Measurements from ENCODE around the gene NTM.
A peak's percentile ranks its signal among the peaks of the same experiment; 100 is the strongest.
"Not testable (repeated sequence)": the region's sequence is repeated elsewhere in the genome, so short reads cannot be mapped to it uniquely, and the experiment has no call there.

NTM gene

GRCh38 chr11:131370090-131370751 is at the start of gene NTM:
TSS of gene NTM (plus strand) at chr11:131370615.
- peak; percentile 34 for DNase-seq (ENCODE audit: low spot score)

- DNase-seq (ENCODE audit: low spot score): no peak
These were observed 45.4 kb upstream of the NTM start for GRCh38 chr11:131324921-131325570.

DNA sequence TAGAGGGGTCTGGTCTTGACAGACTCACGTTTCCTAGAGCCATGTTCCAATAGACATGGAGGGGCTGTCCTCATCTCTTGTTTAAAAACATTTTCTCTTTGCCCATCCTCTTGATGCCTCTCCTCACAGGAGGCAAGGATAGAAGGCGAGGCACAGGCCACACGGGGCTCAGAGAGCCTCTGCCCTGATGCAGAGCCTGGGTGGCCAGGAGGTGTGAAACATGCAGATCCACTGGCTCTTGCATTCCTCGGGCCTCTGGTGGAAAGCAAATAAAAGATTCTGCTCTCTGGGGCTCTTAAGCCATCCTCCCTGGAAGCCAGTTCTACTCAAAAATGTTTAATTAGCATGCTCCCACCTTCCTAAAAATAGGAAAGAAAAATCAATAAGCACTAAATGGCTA is 43.6 kb upstream of the NTM start:
- no peak for DNase-seq (ENCODE audit: low spot score)

- no peak for DNase-seq (ENCODE audit: low spot score)
These were observed 43.0 kb upstream of the NTM start for GRCh38 chr11:131327421-131327820.

DNA sequence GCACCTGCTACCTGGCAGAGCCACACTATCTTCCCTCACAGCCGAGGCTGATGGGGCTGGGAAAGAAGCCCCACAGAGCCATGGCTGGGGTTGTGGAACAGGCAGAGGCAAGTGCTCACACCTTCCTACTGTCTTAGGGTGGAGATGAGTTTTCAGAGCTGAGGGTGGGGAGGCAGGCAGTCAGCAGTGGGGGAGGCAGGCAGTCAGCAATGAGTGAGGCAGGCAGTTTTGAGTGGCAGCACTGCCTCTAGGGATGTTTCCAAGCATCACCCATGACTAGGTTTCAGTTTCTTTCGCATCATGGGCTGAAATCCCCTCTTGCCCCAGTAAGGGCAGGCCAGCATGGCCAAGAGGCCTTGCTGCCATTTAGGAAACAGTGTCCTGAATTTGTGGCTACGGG is 41.6 kb upstream of the NTM start:
- no peak for DNase-seq (ENCODE audit: low spot score)

- DNase-seq (ENCODE audit: low spot score): no peak
These were observed 39.4 kb upstream of the NTM start for GRCh38 chr11:131331010-131331409.

GRCh38 chr11:131331546-131331945 is 38.9 kb upstream of the NTM start:
- DNase-seq (ENCODE audit: low spot score): no peak

GRCh38 chr11:131334601-131335000 is 35.8 kb upstream of the NTM start:
- no peak for DNase-seq (ENCODE audit: low spot score)

DNA sequence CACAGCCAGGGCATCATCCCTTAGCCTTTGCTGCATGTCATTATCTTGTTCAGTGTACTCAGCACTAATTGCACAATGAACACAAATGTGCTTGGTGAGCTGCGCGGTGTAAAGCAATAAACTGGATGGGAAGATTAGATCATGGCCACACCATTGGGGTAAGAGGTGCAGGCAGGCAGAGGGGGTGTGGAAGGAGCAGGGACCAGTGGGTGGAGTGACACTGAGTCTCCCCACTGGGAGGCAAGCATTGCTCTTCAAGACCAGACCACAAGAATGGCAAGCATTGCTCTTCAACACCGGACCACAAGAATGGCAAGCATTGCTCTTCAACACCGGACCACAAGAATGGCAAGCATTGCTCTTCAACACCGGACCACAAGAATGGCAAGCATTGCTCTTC is 28.5 kb upstream of the NTM start:
- not testable (repeated sequence) for DNase-seq (ENCODE audit: low spot score)

GRCh38 chr11:131342442-131342841 is 28.0 kb upstream of the NTM start:
- DNase-seq (ENCODE audit: low spot score): not testable (repeated sequence)

GRCh38 chr11:131345406-131345805 is 25.0 kb upstream of the NTM start:
- no peak for DNase-seq (ENCODE audit: low spot score)

DNA sequence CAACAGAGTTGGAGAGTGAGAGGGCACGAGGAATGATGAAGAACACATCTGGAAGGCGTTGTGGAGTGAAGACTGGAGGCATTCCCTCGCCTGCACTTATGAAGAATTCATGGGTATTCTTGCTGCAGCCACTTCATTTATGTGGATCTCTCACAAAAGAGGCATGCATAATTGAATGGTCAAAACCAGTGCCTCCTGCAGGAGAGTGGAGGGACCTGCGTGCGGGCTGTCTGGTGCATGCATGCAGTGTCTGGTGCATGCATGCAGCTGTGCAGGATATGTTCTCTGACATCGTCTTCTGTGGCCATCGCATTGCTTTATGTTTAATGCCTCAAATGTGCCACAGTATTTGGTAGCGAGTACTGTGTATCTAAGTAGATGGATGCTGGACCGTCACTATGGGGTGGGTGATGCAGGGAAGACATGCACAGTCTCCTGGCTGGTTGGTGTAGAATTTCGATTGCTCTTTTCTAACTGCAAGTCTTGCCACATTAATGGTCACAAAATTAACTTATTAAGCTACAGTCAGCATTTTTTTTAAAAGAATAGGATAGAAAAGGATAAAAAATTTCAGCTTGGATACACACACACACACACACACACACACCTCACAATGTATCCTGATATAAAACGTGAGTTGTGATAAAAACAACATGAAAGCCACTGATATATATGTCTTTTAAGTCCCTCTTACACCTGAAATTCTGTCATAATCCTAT is 20.9 kb upstream of the NTM start:
- no peak for DNase-seq (ENCODE audit: low spot score)

DNA sequence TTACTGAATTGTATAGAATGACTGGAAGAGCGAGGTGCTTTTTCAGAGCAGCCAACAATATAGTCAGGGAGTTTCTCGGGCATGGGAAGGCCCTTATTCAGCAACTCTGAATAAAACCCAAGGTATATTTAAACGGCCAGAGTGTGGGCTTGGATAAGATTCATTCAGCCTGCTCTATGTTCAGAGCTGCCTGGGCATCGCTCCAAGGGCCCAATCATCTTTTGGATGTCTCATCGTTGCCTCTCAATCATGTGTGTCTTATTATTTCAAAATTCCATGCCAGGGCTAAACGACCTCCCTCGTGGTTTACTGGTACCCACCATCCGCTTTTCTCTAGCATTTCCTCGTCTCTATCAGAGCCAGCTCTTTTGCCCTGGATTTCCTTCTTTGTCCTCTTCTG is 19.5 kb upstream of the NTM start:
- no peak for DNase-seq (ENCODE audit: low spot score)

DNA sequence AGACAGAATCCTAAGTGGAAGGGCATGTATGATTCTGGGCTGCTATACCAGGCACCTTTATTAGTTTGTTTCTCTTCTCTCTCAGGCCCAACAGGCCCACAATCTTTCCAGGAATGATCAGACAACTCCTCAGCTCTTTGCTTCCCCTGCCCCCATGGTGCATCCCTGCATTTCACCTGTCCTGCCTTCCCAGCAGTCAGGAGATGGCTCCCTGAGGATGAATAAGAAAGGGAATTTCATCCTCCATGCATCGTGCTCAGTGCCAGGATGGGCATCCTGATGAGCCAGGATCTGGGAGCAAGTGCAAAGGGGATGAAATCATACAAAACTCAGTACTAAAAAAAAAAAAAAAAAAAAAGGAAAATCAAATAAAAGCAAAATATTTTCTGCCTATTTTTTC is 18.6 kb upstream of the NTM start:
- no peak for DNase-seq (ENCODE audit: low spot score)

GRCh38 chr11:131353766-131354165 is 16.6 kb upstream of the NTM start:
- no peak for DNase-seq (ENCODE audit: low spot score)

DNA sequence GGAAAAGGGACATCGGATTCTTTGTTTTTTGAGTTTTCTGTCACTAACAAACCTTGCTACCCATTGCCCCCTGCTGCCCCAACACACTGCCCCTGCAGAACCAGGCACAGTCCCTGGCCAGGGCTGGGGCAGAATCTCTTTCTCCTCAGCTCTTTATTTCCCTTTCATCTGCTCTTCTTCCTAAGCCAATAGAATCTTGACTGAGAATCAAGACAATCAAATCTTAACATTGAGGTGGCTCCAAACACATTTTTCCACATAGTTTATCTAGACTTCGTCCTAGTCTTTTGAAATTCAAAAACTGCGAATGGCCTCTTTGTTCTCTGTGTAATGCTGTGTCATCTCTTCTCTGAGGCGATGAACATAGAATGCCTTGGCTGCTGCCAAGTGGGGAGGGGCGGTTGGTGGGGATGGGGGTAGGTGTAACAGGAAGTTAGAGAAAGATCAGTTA is 16.1 kb upstream of the NTM start:
- DNase-seq (ENCODE audit: low spot score): no peak

DNA sequence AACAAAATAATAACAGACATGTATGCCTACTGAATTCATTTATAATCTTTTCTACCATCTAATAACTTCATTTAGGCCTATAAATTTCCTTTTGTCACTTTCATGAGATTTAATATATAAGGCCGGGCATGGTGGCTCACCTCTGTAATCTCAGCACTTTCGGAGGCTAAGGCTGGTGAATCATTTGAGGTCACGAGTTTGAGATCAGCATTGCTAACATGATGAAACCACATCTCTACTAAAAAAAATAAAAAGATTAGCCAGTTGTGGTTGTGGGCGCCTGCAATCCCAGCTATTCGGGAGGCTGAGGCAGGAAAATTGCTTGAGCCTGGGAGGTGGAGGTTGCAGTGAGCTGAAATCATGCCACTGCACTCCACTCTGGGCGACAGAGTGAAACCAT is 14.2 kb upstream of the NTM start:
- no peak for DNase-seq (ENCODE audit: low spot score)

- no peak for DNase-seq (ENCODE audit: low spot score)
These were observed 5.0 kb upstream of the NTM start for GRCh38 chr11:131365329-131365930.

DNA sequence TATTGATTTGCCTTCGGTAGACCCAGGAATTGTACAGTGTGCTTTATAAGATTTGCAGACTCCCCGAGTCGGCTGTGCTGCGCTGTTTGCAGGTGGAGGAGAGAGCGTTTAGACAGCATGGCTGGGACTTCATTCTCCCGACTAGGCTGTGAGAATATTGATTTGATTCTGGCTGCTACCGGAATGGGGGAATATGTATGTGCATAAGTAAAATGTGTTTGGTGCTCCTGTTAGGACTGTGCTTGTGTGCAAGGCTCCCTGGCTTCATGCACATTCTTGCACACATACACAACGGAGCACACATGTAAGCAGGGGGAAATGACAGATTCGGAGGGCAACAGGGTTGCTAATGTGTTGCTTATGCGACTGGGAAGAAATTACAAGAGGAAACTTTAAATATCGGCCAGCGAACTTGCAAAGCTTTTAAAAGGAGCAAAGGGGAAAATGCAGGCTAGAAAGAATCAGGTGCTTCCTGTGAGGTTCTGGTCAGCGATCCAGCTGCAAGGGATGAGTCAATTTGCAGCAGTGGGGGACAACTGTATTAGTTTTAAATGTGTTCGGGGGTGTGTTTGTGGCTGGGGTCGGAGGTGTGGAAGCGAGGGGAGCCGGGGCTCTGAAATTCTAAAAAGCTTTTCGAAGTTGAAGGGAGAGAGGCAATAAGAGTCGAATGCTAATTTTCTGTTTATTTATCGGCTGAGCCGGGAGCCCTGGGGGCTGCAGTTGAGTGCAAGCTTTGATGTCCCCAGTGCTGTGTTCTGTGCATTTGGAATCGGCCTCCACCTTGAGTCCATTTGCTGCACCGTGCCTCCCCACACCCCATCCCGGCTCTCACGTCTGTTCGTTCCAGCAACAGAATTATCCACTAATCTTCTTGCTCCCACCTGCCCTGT is 731 bp downstream of the NTM start:
- DNase-seq (ENCODE audit: low spot score): no peak

GRCh38 chr11:131371791-131372104 is 1.3 kb downstream of the NTM start:
- DNase-seq (ENCODE audit: low spot score): no peak

GRCh38 chr11:131372234-131372962 is 2.0 kb downstream of the NTM start:
- DNase-seq (ENCODE audit: low spot score): no peak
